ENCODE measurements around the gene MESD.

MESD gene

GRCh38 chr15:80989518-80990478 lies at the start of gene MESD:
TSS of gene MESD (minus strand) at chr15:80989819. CDS start at chr15:80989791, 28 bp downstream.
- DNase-seq (ENCODE audit: low read depth), result peak; percentile 98

GRCh38 chr15:81038975-81039607 lies 49.5 kb upstream of the MESD start:
- DNase-seq (ENCODE audit: low read depth), result no peak

GRCh38 chr15:81037952-81038743 lies 48.5 kb upstream of the MESD start:
- no peak for DNase-seq (ENCODE audit: low read depth)

- DNase-seq (ENCODE audit: low read depth), result no peak
Measured at GRCh38 chr15:81033508-81033907, 43.9 kb upstream of the MESD start.

- no peak for DNase-seq (ENCODE audit: low read depth)
Measured at GRCh38 chr15:81032818-81033217, 43.2 kb upstream of the MESD start.

GRCh38 chr15:81032355-81032754 lies 42.7 kb upstream of the MESD start:
- no peak for DNase-seq (ENCODE audit: low read depth)

- DNase-seq (ENCODE audit: low read depth), result no peak
Measured at GRCh38 chr15:81031203-81031602, 41.6 kb upstream of the MESD start.

GRCh38 chr15:81030301-81030750 lies 40.7 kb upstream of the MESD start:
- no peak for DNase-seq (ENCODE audit: low read depth)

GRCh38 chr15:81029414-81030300 lies 40.0 kb upstream of the MESD start:
- no peak for DNase-seq (ENCODE audit: low read depth)

- DNase-seq (ENCODE audit: low read depth), result no peak
Measured at GRCh38 chr15:81026836-81027599, 37.4 kb upstream of the MESD start.

- no peak for DNase-seq (ENCODE audit: low read depth)
Measured at GRCh38 chr15:81025721-81026370, 36.2 kb upstream of the MESD start.

GRCh38 chr15:81024936-81025335 lies 35.3 kb upstream of the MESD start:
- no peak for DNase-seq (ENCODE audit: low read depth)

GRCh38 chr15:81024265-81024872 lies 34.8 kb upstream of the MESD start:
- DNase-seq (ENCODE audit: low read depth), result no peak

GRCh38 chr15:81023483-81024264 lies 34.1 kb upstream of the MESD start:
- DNase-seq (ENCODE audit: low read depth), result peak; percentile 16

- no peak for DNase-seq (ENCODE audit: low read depth)
Measured at GRCh38 chr15:81021321-81021720, 31.7 kb upstream of the MESD start.

- no peak for DNase-seq (ENCODE audit: low read depth)
Measured at GRCh38 chr15:81018197-81018596, 28.6 kb upstream of the MESD start.

GRCh38 chr15:81016489-81017068 lies 27.0 kb upstream of the MESD start:
- no peak for DNase-seq (ENCODE audit: low read depth)
